HG03175 (cell line): ENCODE data around the gene SEPTIN3.

Source experiments
- ATAC-seq: cut with Tn5 transposase; IDR thresholded peaks from one replicate; pipeline ENCODE4 v1.9.1; 2021; ENCODE audit warnings: mild to moderate bottlenecking, moderate library complexity; ENCODE audit not compliant: unreplicated experiment

The SEPTIN3 gene

GRCh38 chr22:41969110-41969646, at the start of gene SEPTIN3:
TSS of gene SEPTIN3 (plus strand) at chr22:41969443. CDS start at chr22:41971493, 2,050 bp downstream.
- no peak for ATAC-seq

- peak; percentile 26 for ATAC-seq
Observed at GRCh38 chr22:41920271-41920976, 48.8 kb upstream of the SEPTIN3 start.

- ATAC-seq: no peak
Observed at GRCh38 chr22:41922328-41922727, 46.9 kb upstream of the SEPTIN3 start.

- ATAC-seq: no peak
Observed at GRCh38 chr22:41922940-41923594, 46.2 kb upstream of the SEPTIN3 start.

GRCh38 chr22:41923595-41924276, 45.5 kb upstream of the SEPTIN3 start:
- no peak for ATAC-seq

GRCh38 chr22:41925783-41926460, 43.3 kb upstream of the SEPTIN3 start:
- peak; percentile 43 for ATAC-seq

GRCh38 chr22:41927813-41928212, 41.4 kb upstream of the SEPTIN3 start:
- ATAC-seq: no peak

- ATAC-seq: no peak
Observed at GRCh38 chr22:41928593-41929417, 40.4 kb upstream of the SEPTIN3 start.

- ATAC-seq: no peak
Observed at GRCh38 chr22:41929418-41929810, 39.8 kb upstream of the SEPTIN3 start.

GRCh38 chr22:41931701-41932269, 37.5 kb upstream of the SEPTIN3 start:
- ATAC-seq: no peak

- no peak for ATAC-seq
Observed at GRCh38 chr22:41932353-41932752, 36.9 kb upstream of the SEPTIN3 start.

- no peak for ATAC-seq
Observed at GRCh38 chr22:41933411-41934177, 35.6 kb upstream of the SEPTIN3 start.

GRCh38 chr22:41934284-41935014, 34.8 kb upstream of the SEPTIN3 start:
- no peak for ATAC-seq

GRCh38 chr22:41935015-41935351, 34.3 kb upstream of the SEPTIN3 start:
- ATAC-seq: no peak

GRCh38 chr22:41935509-41935908, 33.7 kb upstream of the SEPTIN3 start:
- no peak for ATAC-seq

GRCh38 chr22:41936894-41937169, 32.4 kb upstream of the SEPTIN3 start:
- ATAC-seq: no peak

- ATAC-seq: peak; percentile 61
Observed at GRCh38 chr22:41939981-41940831, 29.0 kb upstream of the SEPTIN3 start.
